Heart left ventricle (tissue), 16 donors: ENCODE results near the gene KCNE5. TPM values are rescaled to one million over a fixed set of nuclear protein-coding genes. Genes with fewer than 3 reads are reported as not detected.
"Not testable (repeated sequence)": the region's sequence is repeated elsewhere in the genome, so short reads cannot be mapped to it uniquely, and the experiment has no call there.

Experiments used
- ATAC-seq, 4 donors: fragments of 200-7000 bp; cut with Tn5 transposase; one replicate each; pipeline ENCODE4 v1.9.1; 2020 to 2022; ENCODE audit warnings: moderate library complexity in 4 of 4, mild to moderate bottlenecking in 3 of 4, moderate number of reproducible peaks in 1 of 4
- DNase-seq, 5 donors: peaks; one replicate each; pipeline ENCODE4 v3.0.0-alpha.2; 2020
- H3K27ac ChIP-seq, 12 donors: fragments of 200-600 bp; sonication (generic) in 4 of 12; one replicate each; pipeline versions ENCODE4 v1.5.0 to v1.8.0; 2016 to 2022; ENCODE audit warnings: mild to moderate bottlenecking in 2 of 12
- H3K27me3 ChIP-seq, 9 donors: fragments of 200-600 bp; sonication (generic) in 2 of 9; one replicate each; pipeline versions ENCODE4 v1.5.1 to v1.8.0; 2016 to 2022; ENCODE audit warnings: mild to moderate bottlenecking in 3 of 9
- H3K36me3 ChIP-seq, 9 donors: fragments of 200-600 bp; sonication (generic) in 2 of 9; one replicate each; pipeline versions ENCODE4 v1.5.0 to v1.8.0; 2018 to 2022; ENCODE audit warnings: mild to moderate bottlenecking in 2 of 9
- H3K4me1 ChIP-seq, 12 donors: fragments of 200-600 bp; sonication (generic) in 4 of 12; one replicate each; pipeline versions ENCODE4 v1.5.0 to v1.8.0; 2016 to 2022; ENCODE audit warnings: mild to moderate bottlenecking in 3 of 12
- H3K4me3 ChIP-seq, 12 donors: fragments of 200-600 bp; sonication (generic) in 4 of 12; one replicate each; pipeline versions ENCODE4 v1.5.0 to v1.8.0; 2017 to 2022; ENCODE audit warnings: mild to moderate bottlenecking in 9 of 12, moderate library complexity in 4 of 12
- H3K9me3 ChIP-seq, 12 donors: fragments of 200-600 bp; sonication (generic) in 4 of 12; one replicate each; pipeline versions ENCODE4 v1.5.0 to v1.8.0; 2016 to 2022; ENCODE audit warnings: mild to moderate bottlenecking in 1 of 12
- POLR2A ChIP-seq, 2 donors: fragments of 450-650 bp; IDR thresholded peaks; one replicate each; pipeline ENCODE4 v1.6.1; 2017; ENCODE audit warnings: antibody characterized with exemption in 2 of 2, mild to moderate bottlenecking in 2 of 2, moderate library complexity in 2 of 2
- WGBS, 4 donors: extraction: QIAGEN DNeasy Blood & Tissue Kit in 2 of 4; methylation state at CpG; one replicate each; pipeline versions ENCODE4 v1.1.5 to v1.1.7; 2013 to 2018; 5-methylcytosine and 5-hydroxymethylcytosine counted together
- intact Hi-C, 10 donors: fragments of 100-400 bp; cut with DNase I; formaldehyde crosslinking; loops; one replicate each; pipeline versions ENCODE4 v1.11.1 to v1.14.2; 2022
- polyA plus RNA-seq, 2 donors: library from polyadenylated mRNA; stranded (reverse); fragments of 200-250 nt; gene quantifications; one replicate each; pipeline ENCODE4 v1.2.3, GENCODE V29; 2013
- total RNA-seq, 9 donors: library from RNA; depleted of rRNA in 2 of 9; stranded (reverse); fragments of >200 nt in 2 of 9; fragmentation: NEBNext Ultra II Directional in 3 of 9; extraction: Animal tissue kit (Norgen Biotek cat#: 25700) in 3 of 9; gene quantifications; one replicate each; pipeline versions ENCODE4 v1.1.0 to v1.2.4, GENCODE V29; 2016 to 2023
- TF ChIP-seq, protein P1 (sequence below), 12 donors: fragments of 200-600 bp; sonication (generic) in 4 of 12; IDR thresholded peaks; one replicate each; pipeline versions ENCODE4 v1.5.0 to v1.8.0; 2018 to 2022; ENCODE audit warnings: antibody characterized with exemption in 12 of 12, mild to moderate bottlenecking in 5 of 12
- donor health status: ischemic (EF 13 %, LVEDD 7.1; RV severe dilation, severe dysfunction).
- donor health status: healthy with polysubstance abuse.
- donor health status: DM: no; HTN: yes; CAD: no.
- donor health status: DM: no; HTN: no; CAD: no.
- donor health status: ischemic (EF 25% LVEDD 6.9; RV normal size, moderate dysfunction).
- donor health status: ischemic (EF 25% LVEDD 5.7; RV mildly dilated, moderate dysfunction).
- donor health status: healthy.
- donor health status: DM: yes; HTN: yes; CAD: no.
- donor health status: ischemic (EF 35%, LVEDD 5.7; RV mildly dilated, moderate dysfunction).
- donor health status: nonischemic (EF 11% LVEDD 7.7; RV severe dilation, severe dysfunction).
- donor health status: DM: yes; HTN: yes; CAD: no.
- donor health status: PGD.
- donor health status: ischemic (EF 29% LVEDD 5.4; RV normal size, mild dysfunction).
- donor health status: nonischemic (EF 23%, LVEDD 6.1; RV moderate dilation, normal function).

Gene KCNE5
- total and polyA plus RNA-seq, 11 donors: 0.11 to 0.61 (median 0.27) TPM; not detected in 1

DNA sequence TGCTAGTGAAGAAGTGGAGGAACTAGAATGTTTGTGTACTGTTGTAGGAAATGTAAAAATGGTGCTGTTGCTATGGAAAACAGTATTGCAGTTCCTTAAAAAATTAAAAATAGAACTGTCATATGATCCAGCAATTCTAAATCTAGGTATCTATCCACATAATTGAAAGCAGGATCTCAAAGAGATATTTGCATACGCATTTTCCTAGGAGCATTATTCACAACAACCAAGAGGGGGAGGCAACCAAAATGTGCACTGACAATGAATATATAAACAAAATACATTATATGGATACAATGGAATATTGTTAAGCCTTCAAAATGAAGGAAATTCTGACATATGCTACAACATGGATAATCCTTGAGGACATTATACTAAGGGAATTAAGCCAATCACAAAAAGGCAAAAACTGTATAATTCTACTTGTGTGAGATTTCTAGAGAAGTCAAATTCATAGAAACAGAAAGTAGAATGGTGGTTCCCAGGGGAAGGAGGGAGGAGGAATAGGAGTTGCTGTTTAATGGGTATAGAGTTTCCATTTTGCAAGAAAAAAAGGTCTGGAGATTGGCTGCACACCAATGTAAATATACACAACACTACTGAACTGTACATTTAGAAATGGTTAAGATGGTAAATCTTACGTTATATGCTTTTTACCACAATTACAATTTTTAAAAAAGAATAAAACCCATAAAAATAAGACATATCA lies 35.6 kb upstream of the KCNE5 start:
- no peak overlapping the region for H3K4me3 ChIP-seq
- H3K36me3 ChIP-seq: peaks cover 0 to 79% (median 47%) of the 10 kb centered on the region in 9 donors
- no peak for ATAC-seq
- H3K4me1 ChIP-seq: no peaks in the 10 kb centered on the region
- 80 to 93% (median 88%) methylated on average over 2 of the region's 2 CpGs for WGBS, 4 donors
- H3K27me3 ChIP-seq: no peaks in the 10 kb centered on the region
- no peaks in the 10 kb centered on the region for H3K9me3 ChIP-seq
- no peak for DNase-seq
- intact Hi-C loops: no loop called here
- TF ChIP-seq POLR2A (IDR thresholded peaks at IDR 0.05): no peak
- TF ChIP-seq, protein P1, sequence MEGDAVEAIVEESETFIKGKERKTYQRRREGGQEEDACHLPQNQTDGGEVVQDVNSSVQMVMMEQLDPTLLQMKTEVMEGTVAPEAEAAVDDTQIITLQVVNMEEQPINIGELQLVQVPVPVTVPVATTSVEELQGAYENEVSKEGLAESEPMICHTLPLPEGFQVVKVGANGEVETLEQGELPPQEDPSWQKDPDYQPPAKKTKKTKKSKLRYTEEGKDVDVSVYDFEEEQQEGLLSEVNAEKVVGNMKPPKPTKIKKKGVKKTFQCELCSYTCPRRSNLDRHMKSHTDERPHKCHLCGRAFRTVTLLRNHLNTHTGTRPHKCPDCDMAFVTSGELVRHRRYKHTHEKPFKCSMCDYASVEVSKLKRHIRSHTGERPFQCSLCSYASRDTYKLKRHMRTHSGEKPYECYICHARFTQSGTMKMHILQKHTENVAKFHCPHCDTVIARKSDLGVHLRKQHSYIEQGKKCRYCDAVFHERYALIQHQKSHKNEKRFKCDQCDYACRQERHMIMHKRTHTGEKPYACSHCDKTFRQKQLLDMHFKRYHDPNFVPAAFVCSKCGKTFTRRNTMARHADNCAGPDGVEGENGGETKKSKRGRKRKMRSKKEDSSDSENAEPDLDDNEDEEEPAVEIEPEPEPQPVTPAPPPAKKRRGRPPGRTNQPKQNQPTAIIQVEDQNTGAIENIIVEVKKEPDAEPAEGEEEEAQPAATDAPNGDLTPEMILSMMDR (IDR thresholded peaks at IDR 0.05): no peak
- no peak overlapping the region for H3K27ac ChIP-seq

- Histone ChIP-seq H3K27me3 (no peaks in the 10 kb centered on the region), H3K4me3 (no peak overlapping the region), H3K27ac (no peak overlapping the region), H3K4me1 (peaks cover 0 to 5% (median 0%) of the 10 kb centered on the region in 12 donors), H3K36me3 (peaks cover 0 to 57% (median 31%) of the 10 kb centered on the region in 9 donors), H3K9me3 (no peaks in the 10 kb centered on the region)
- ATAC-seq: no peak
- intact Hi-C loops: no loop called here
- no peak for DNase-seq
- TF ChIP-seq POLR2A (IDR thresholded peaks at IDR 0.05): no peak
- TF ChIP-seq, protein P1 (IDR thresholded peaks at IDR 0.05): no peak
- 96 to 100% (median 97%) methylated on average over 1 of the region's 1 CpG for WGBS, 4 donors
These were observed 33.4 kb upstream of the KCNE5 start for GRCh38 chrX:109658391-109658790.

DNA sequence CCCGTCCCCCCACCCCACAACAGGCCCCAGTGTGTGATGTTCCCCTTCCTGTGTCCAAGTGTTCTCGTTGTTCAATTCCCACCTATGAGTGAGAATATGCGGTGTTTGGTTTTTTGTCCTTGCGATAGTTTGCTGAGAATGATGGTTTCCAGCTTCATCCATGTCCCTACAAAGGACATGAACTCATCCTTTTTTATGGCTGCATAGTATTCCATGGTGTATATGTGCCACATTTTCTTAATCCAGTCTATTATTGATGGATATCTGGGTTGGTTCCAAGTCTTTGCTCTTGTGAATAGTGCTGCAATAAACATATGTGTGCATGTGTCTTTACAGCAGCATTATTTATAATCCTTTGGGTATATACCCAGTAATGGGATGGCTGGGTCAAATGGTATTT lies 32.4 kb upstream of the KCNE5 start:
- DNase-seq, H3K27me3 ChIP-seq, intact Hi-C loops, H3K4me3 ChIP-seq, H3K9me3 ChIP-seq, ATAC-seq, H3K27ac ChIP-seq, H3K4me1 ChIP-seq: not testable (repeated sequence)
- 88 to 98% (median 94%) methylated on average over 2 to 4 of the region's 4 CpGs for WGBS, 4 donors
- peaks cover 0 to 47% (median 20%) of the 10 kb centered on the region in 9 donors for H3K36me3 ChIP-seq

GRCh38 chrX:109656774-109657173 lies 31.8 kb upstream of the KCNE5 start:
- DNase-seq (no peak), ATAC-seq (no peak)
- peaks cover 0 to 5% (median 0%) of the 10 kb centered on the region in 12 donors for H3K4me1 ChIP-seq
- WGBS, 4 donors: 74 to 92% (median 86%) methylated on average over 4 of the region's 4 CpGs
- intact Hi-C loops: no loop called here
- H3K36me3 ChIP-seq: peaks cover 0 to 41% (median 19%) of the 10 kb centered on the region in 9 donors
- TF ChIP-seq, protein P1 (IDR thresholded peaks at IDR 0.05): no peak
- TF ChIP-seq POLR2A (IDR thresholded peaks at IDR 0.05): no peak
- H3K4me3 ChIP-seq: no peak overlapping the region
- no peak overlapping the region for H3K27ac ChIP-seq
- H3K9me3 ChIP-seq: no peaks in the 10 kb centered on the region
- no peaks in the 10 kb centered on the region for H3K27me3 ChIP-seq
